Peyer's patch (tissue), 4 donors: ENCODE results near the gene IMPA2.

Source experiments
- CTCF ChIP-seq, 6 experiments: fragments of 450-650 bp in 4 of 6; fragments of 200-600 bp in 2 of 6; sonication (generic) in 1 of 6; IDR thresholded peaks; one replicate each; pipeline ENCODE4 v1.5.1; 2017 to 2019; ENCODE audit warnings: antibody characterized with exemption in 6 of 6, mild to moderate bottlenecking in 3 of 6, moderate library complexity in 1 of 6
- POLR2A ChIP-seq, 2 donors: fragments of 450-650 bp; IDR thresholded peaks; one replicate each; pipeline ENCODE4 v1.5.1; 2017; ENCODE audit warnings: antibody characterized with exemption in 2 of 2, mild to moderate bottlenecking in 2 of 2, moderate library complexity in 2 of 2

GRCh38 chr18:12017081-12017480 lies 35.8 kb downstream of the IMPA2 start:
- TF ChIP-seq CTCF (IDR thresholded peaks at IDR 0.05), result no peak
- no peak for TF ChIP-seq POLR2A (IDR thresholded peaks at IDR 0.05)
